ENCODE results near the gene HRH3.

Gene HRH3

GRCh38 chr20:62208061-62208794, 11.8 kb downstream of the HRH3 start:
- H3K4me3 ChIP-seq (replicated peaks; ENCODE audit: low read depth, low read length): no peak overlapping the region
- no peak for DNase-seq (ENCODE audit: extremely low read depth, low read depth)
- no peak for TF ChIP-seq CTCF (IDR thresholded peaks at IDR 0.05; ENCODE audit: low read depth, low read length, missing control alignments)

GRCh38 chr20:62206388-62206775, 13.7 kb downstream of the HRH3 start:
- no peak for TF ChIP-seq CTCF (IDR thresholded peaks at IDR 0.05; ENCODE audit: low read depth, low read length, missing control alignments)
- no peak for DNase-seq (ENCODE audit: extremely low read depth, low read depth)
- no peak overlapping the region for H3K4me3 ChIP-seq (replicated peaks; ENCODE audit: low read depth, low read length)

- no peak overlapping the region for H3K4me3 ChIP-seq (replicated peaks; ENCODE audit: low read depth, low read length)
- TF ChIP-seq CTCF (IDR thresholded peaks at IDR 0.05; ENCODE audit: low read depth, low read length, missing control alignments): no peak
- no peak for DNase-seq (ENCODE audit: extremely low read depth, low read depth)
These were observed 14.3 kb downstream of the HRH3 start for GRCh38 chr20:62205618-62206387.

- no peak for DNase-seq (ENCODE audit: extremely low read depth, low read depth)
- no peak for TF ChIP-seq CTCF (IDR thresholded peaks at IDR 0.05; ENCODE audit: low read depth, low read length, missing control alignments)
- H3K4me3 ChIP-seq (replicated peaks; ENCODE audit: low read depth, low read length): no peak overlapping the region
These were observed 16.6 kb downstream of the HRH3 start for GRCh38 chr20:62203378-62204030.

- H3K4me3 ChIP-seq (replicated peaks; ENCODE audit: low read depth, low read length): no peak overlapping the region
- no peak for DNase-seq (ENCODE audit: extremely low read depth, low read depth)
- TF ChIP-seq CTCF (IDR thresholded peaks at IDR 0.05; ENCODE audit: low read depth, low read length, missing control alignments): no peak
These were observed 17.3 kb downstream of the HRH3 start for GRCh38 chr20:62202676-62203377.

GRCh38 chr20:62202083-62202395, 18.0 kb downstream of the HRH3 start:
- no peak overlapping the region for H3K4me3 ChIP-seq (replicated peaks; ENCODE audit: low read depth, low read length)
- TF ChIP-seq CTCF (IDR thresholded peaks at IDR 0.05; ENCODE audit: low read depth, low read length, missing control alignments): no peak
- DNase-seq (ENCODE audit: extremely low read depth, low read depth): no peak

All from HFF-Myc (cell line).